Endothelial cell of umbilical vein (primary cell): ENCODE measurements around the gene CNTNAP2. TPM values are rescaled to one million over a fixed set of nuclear protein-coding genes. Genes with fewer than 3 reads are reported as not detected.

Experiments used
- BruUV-seq: library from RNA; stranded (reverse); fragments of 400-500 nt; replicated peaks from 2 replicates; lab custom pipeline; 2021; lab: Mats Ljungman, UMichigan
- CTCF ChIA-PET: fragments of 300-600, 350-600 bp; sonication (Branson Sonifier 250); formaldehyde crosslinking; loops from one replicate; lab custom pipeline; 2021; ENCODE audit warnings: antibody characterized with exemption, inconsistent platforms; lab: Charles Lee
- POLR2A ChIA-PET: fragments of 300-600, 350-600 bp; sonication (Branson Sonifier 250); formaldehyde crosslinking; loops from one replicate; lab custom pipeline; 2021; ENCODE audit warnings: antibody characterized with exemption, inconsistent platforms; lab: Charles Lee
- DNase-seq: peaks from one replicate; pipeline ENCODE4 v3.0.0-alpha.2; 2011; ENCODE audit warnings: low read depth, low spot score
- FAIRE-seq: peaks from 2 replicates; lab custom pipeline; 2011; peaks lifted over from hg19 to GRCh38; lab: Jason Lieb, UNC
- H2AFZ ChIP-seq: 2 replicates; pipeline ENCODE4 v1.6.0; 2012; ENCODE audit warnings: low read depth, low read length, control low read depth, inconsistent platforms
- H3K27ac ChIP-seq: 2 replicates; pipeline ENCODE4 v1.5.1; 2011; ENCODE audit warnings: low read depth, mild to moderate bottlenecking, control low read depth, low read length, moderate library complexity; ENCODE audit not compliant: insufficient read depth
- H3K27me3 ChIP-seq, 2 experiments: 2 replicates each; pipeline versions ENCODE4 v1.6.0 to v1.6.1; 2011; ENCODE audit warnings: low read length in 2 of 2, mixed read lengths in 1 of 2; ENCODE audit not compliant: control insufficient read depth in 2 of 2, insufficient read depth in 2 of 2
- H3K36me3 ChIP-seq, 2 experiments: 2 replicates in 1 of 2; 3 replicates in 1 of 2; pipeline ENCODE4 v1.5.1; 2011; ENCODE audit warnings: low read length in 2 of 2, mild to moderate bottlenecking in 1 of 2, moderate library complexity in 1 of 2; ENCODE audit not compliant: control insufficient read depth in 2 of 2, insufficient read depth in 2 of 2; ENCODE audit errors: extremely low read depth in 1 of 2
- H3K4me1 ChIP-seq: 3 replicates; pipeline ENCODE4 v1.5.1; 2011; ENCODE audit warnings: mild to moderate bottlenecking, low read length; ENCODE audit not compliant: control insufficient read depth, insufficient read depth; ENCODE audit errors: extremely low read depth
- H3K4me2 ChIP-seq: 2 replicates; pipeline ENCODE4 v1.6.1; 2011; ENCODE audit warnings: low read length, control low read depth, mixed read lengths; ENCODE audit not compliant: insufficient read depth
- H3K4me3 ChIP-seq, 3 experiments: fragments of 200-600 bp in 1 of 3; sonication (generic), shearing (Covaris generic) in 1 of 3; replicated peaks in 1 of 3; 2 replicates each; pipeline ENCODE4 v1.5.1; 2011 to 2016; ENCODE audit warnings: control low read depth in 3 of 3, low read length in 3 of 3, mild to moderate bottlenecking in 2 of 3, inconsistent platforms in 1 of 3, low read depth in 1 of 3, moderate library complexity in 1 of 3; ENCODE audit not compliant: insufficient read depth in 1 of 3
- H3K79me2 ChIP-seq: 2 replicates; pipeline ENCODE4 v1.6.0; 2012; ENCODE audit warnings: low read length, inconsistent platforms; ENCODE audit not compliant: control insufficient read depth, insufficient read depth
- H3K9ac ChIP-seq: replicated peaks from 2 replicates; pipeline ENCODE3; 2011; ENCODE audit warnings: low read length, control low read depth; ENCODE audit not compliant: insufficient read depth; ENCODE audit errors: extremely low read depth
- H3K9me1 ChIP-seq: replicated peaks from 3 replicates; pipeline ENCODE4 v1.6.0; 2011; ENCODE audit warnings: mild to moderate bottlenecking, low read length; ENCODE audit not compliant: control insufficient read depth, insufficient read depth; ENCODE audit errors: extremely low read depth
- H3K9me3 ChIP-seq: replicated peaks from 2 replicates; pipeline ENCODE4 v1.5.1; 2012; ENCODE audit warnings: low read length, inconsistent platforms; ENCODE audit not compliant: control insufficient read depth, insufficient read depth
- H4K20me1 ChIP-seq: replicated peaks from 2 replicates; pipeline ENCODE3; 2011; ENCODE audit warnings: mild to moderate bottlenecking, low read length; ENCODE audit not compliant: control insufficient read depth, insufficient read depth; ENCODE audit errors: extremely low read depth
- CTCF ChIP-seq, 2 donors: IDR thresholded peaks; 1 replicate in 1 of 2; 2 replicates in 1 of 2; pipeline ENCODE4 v1.5.1; 2011; ENCODE audit warnings: low read length in 2 of 2, mild to moderate bottlenecking in 2 of 2, moderate library complexity in 2 of 2, control low read depth in 1 of 2, inconsistent platforms in 1 of 2, low read depth in 1 of 2; ENCODE audit not compliant: insufficient read depth in 1 of 2; ENCODE audit errors: extremely low read depth in 1 of 2
- EZH2 ChIP-seq: IDR thresholded peaks from 2 replicates; pipeline ENCODE4 v1.6.1; 2012; ENCODE audit warnings: borderline replicate concordance, low read depth, mild to moderate bottlenecking, moderate library complexity, low read length, inconsistent platforms; ENCODE audit not compliant: severe bottlenecking
- FOS ChIP-seq: IDR thresholded peaks from 2 replicates; pipeline ENCODE4 v1.6.1; 2011; ENCODE audit warnings: mild to moderate bottlenecking, low read length, moderate library complexity, borderline replicate concordance; ENCODE audit not compliant: insufficient read depth
- GATA2 ChIP-seq: IDR thresholded peaks from 2 replicates; pipeline ENCODE4 v1.7.0; 2011; ENCODE audit warnings: low read depth, mild to moderate bottlenecking, moderate library complexity, mixed read lengths, low read length; ENCODE audit not compliant: insufficient read length, insufficient read depth
- JUN ChIP-seq: IDR thresholded peaks from 2 replicates; pipeline ENCODE4 v1.6.1; 2011; ENCODE audit warnings: borderline replicate concordance, low read depth; ENCODE audit not compliant: insufficient read length, insufficient read depth
- MAX ChIP-seq: IDR thresholded peaks from 2 replicates; pipeline ENCODE4 v1.6.1; 2011; ENCODE audit not compliant: insufficient read depth, insufficient read length
- MYC ChIP-seq: IDR thresholded peaks from one replicate; pipeline ENCODE4 v1.6.1; 2011; ENCODE audit warnings: mild to moderate bottlenecking, low read depth, low read length
- POLR2A ChIP-seq: IDR thresholded peaks from 2 replicates; pipeline ENCODE4 v1.6.1; 2012; ENCODE audit warnings: low read depth, mild to moderate bottlenecking, control low read depth, low read length
- POLR2AphosphoS5 ChIP-seq: IDR thresholded peaks from 2 replicates; pipeline ENCODE4 v1.6.1; 2012; ENCODE audit warnings: low read depth, mild to moderate bottlenecking, control low read depth, low read length, moderate library complexity; ENCODE audit not compliant: insufficient read depth
- dilution Hi-C: fragments of 300-500 bp; cut with MboI; formaldehyde crosslinking; loops from one replicate; pipeline ENCODE4 v1.15.0; 2019; ENCODE audit warnings: low sequenced_read_pairs; ENCODE audit not compliant: extremely low pct_ligation_motif_present
- intact Hi-C: fragments of 100-400 bp; cut with micrococcal nuclease; formaldehyde crosslinking; loops from one replicate; pipeline ENCODE4 v1.10.0; 2022
- polyA plus RNA-seq, 4 experiments: library from polyadenylated mRNA; depleted of rRNA in 3 of 4; stranded (reverse) in 3 of 4; unstranded in 1 of 4; fragments of >200 nt; gene quantifications; 2 replicates each; pipeline versions ENCODE4 v1.2.1 to v1.2.3, GENCODE V29; 2011 to 2012; ENCODE audit warnings: missing spikeins in 1 of 4
- total RNA-seq: library from RNA; stranded (reverse); gene quantifications from 2 replicates; pipeline ENCODE4 v1.2.3, GENCODE V29; 2021

CNTNAP2 gene
- total and polyA plus RNA-seq, 2 donors (not counting 3 experiments of a cell fraction or from before 2014, with no cell fraction given) = not detected

- H3K9me3 ChIP-seq = no peaks in the 10 kb centered on the region
- no peaks in the 10 kb centered on the region for H3K79me2 ChIP-seq
- POLR2A ChIA-PET = no interaction called here
- no peaks in the 10 kb centered on the region for H3K36me3 ChIP-seq
- CTCF ChIA-PET = no interaction called here
- H3K27ac ChIP-seq = no peak overlapping the region
- no peak overlapping the region for H2AFZ ChIP-seq
- dilution Hi-C loops (no loop called here), intact Hi-C loops (no loop called here)
- no peak overlapping the region for H3K4me3 ChIP-seq
- TF ChIP-seq GATA2 = no peak
- TF ChIP-seq MYC = no peak
- no peak for TF ChIP-seq POLR2AphosphoS5
- TF ChIP-seq EZH2 = no peak
- TF ChIP-seq MAX = no peak
- no peak for TF ChIP-seq JUN
- DNase-seq (no peak), FAIRE-seq (no peak)
- no peak overlapping the region for H3K9ac ChIP-seq
- no TSS peak for BruUV-seq
- no peaks in the 10 kb centered on the region for H3K9me1 ChIP-seq
- no peaks in the 10 kb centered on the region for H3K27me3 ChIP-seq
- H4K20me1 ChIP-seq = no peaks in the 10 kb centered on the region
- H3K4me2 ChIP-seq = no peak overlapping the region
- no peaks in the 10 kb centered on the region for H3K4me1 ChIP-seq
Observed at GRCh38 chr7:146755585-146755984, 639.0 kb downstream of the CNTNAP2 start.

GRCh38 chr7:146764458-146764857 is 647.9 kb downstream of the CNTNAP2 start:
- no peak for TF ChIP-seq POLR2A
- no peak for TF ChIP-seq FOS
- no peak for TF ChIP-seq GATA2
- no peak for TF ChIP-seq MAX
- TF ChIP-seq JUN = no peak
- no peak for TF ChIP-seq CTCF (IDR thresholded peaks at IDR 0.05; ENCODE audit: extremely low read depth in 1 of 2, insufficient read depth in 1 of 2, low read depth in 1 of 2, low read length in 2 of 2)
- no peak for TF ChIP-seq MYC
- no peak for TF ChIP-seq POLR2AphosphoS5
- no peak for TF ChIP-seq EZH2
- dilution Hi-C loops = no loop called here
- H2AFZ ChIP-seq = no peak overlapping the region
- DNase-seq = no peak
- BruUV-seq = no TSS peak
- peaks cover 2% of the 10 kb centered on the region for H3K9me3 ChIP-seq
- no peak overlapping the region for H3K27ac ChIP-seq
- no peaks in the 10 kb centered on the region for H4K20me1 ChIP-seq
- no peak overlapping the region for H3K4me3 ChIP-seq
- ChIA-PET CTCF (interaction anchor here (0.6 kb wide), 1 partner anchor 307 kb away, joined by 3 read pairs; no protein-coding TSS in a partner anchor), POLR2A (interaction anchor here (0.6 kb wide), 1 partner anchor 1641 kb away, joined by 3 read pairs; no protein-coding TSS in a partner anchor)
- no peaks in the 10 kb centered on the region for H3K79me2 ChIP-seq
- no peak overlapping the region for H3K4me2 ChIP-seq
- H3K27me3 ChIP-seq = no peaks in the 10 kb centered on the region
- intact Hi-C loops = no loop called here
- no peak overlapping the region for H3K9ac ChIP-seq
- no peaks in the 10 kb centered on the region for H3K36me3 ChIP-seq
- no peak for FAIRE-seq
- H3K9me1 ChIP-seq = no peaks in the 10 kb centered on the region
- no peaks in the 10 kb centered on the region for H3K4me1 ChIP-seq
